HepG2 (cell line): ENCODE data around the gene RNF213. TPM values are rescaled to one million over a fixed set of nuclear protein-coding genes. Genes with fewer than 3 reads are reported as not detected.

ENCODE experiments used
- CREB3 ChIP-seq: sonication (generic); formaldehyde crosslinking; IDR thresholded peaks from 2 replicates; pipeline ENCODE4 v1.5.0; 2020; ENCODE audit warnings: missing genetic modification reagents
- DMAP1 ChIP-seq: IDR thresholded peaks from 2 replicates; pipeline ENCODE4 v1.6.1; 2016
- FOXJ3 ChIP-seq: sonication (generic); formaldehyde crosslinking; IDR thresholded peaks from 2 replicates; pipeline ENCODE4 v1.4.0; 2020; ENCODE audit warnings: missing genetic modification reagents, mild to moderate bottlenecking, borderline replicate concordance
- FOXK1 ChIP-seq: sonication (generic); formaldehyde crosslinking; IDR thresholded peaks from 2 replicates; pipeline ENCODE4 v1.4.0; 2020; ENCODE audit warnings: low read depth, missing genetic modification reagents, borderline replicate concordance
- GLI4 ChIP-seq: sonication (generic); formaldehyde crosslinking; IDR thresholded peaks from 2 replicates; pipeline ENCODE4 v1.5.1; 2020; ENCODE audit warnings: missing genetic modification reagents, mild to moderate bottlenecking, moderate library complexity, borderline replicate concordance
- HBP1 ChIP-seq: IDR thresholded peaks from 2 replicates; pipeline ENCODE4 v1.6.1; 2016; ENCODE audit warnings: low read depth, control low read depth
- MAFG ChIP-seq: sonication (generic); formaldehyde crosslinking; IDR thresholded peaks from 2 replicates; pipeline ENCODE4 v1.5.1; 2020; ENCODE audit warnings: mild to moderate bottlenecking, missing genetic modification reagents
- RARG ChIP-seq: sonication (generic); formaldehyde crosslinking; IDR thresholded peaks from 2 replicates; pipeline ENCODE4 v1.4.0; 2020; ENCODE audit warnings: low read depth, mild to moderate bottlenecking, missing genetic modification reagents
- SMAD9 ChIP-seq: sonication (generic); formaldehyde crosslinking; IDR thresholded peaks from 2 replicates; pipeline ENCODE4 v1.5.1; 2020; ENCODE audit warnings: mild to moderate bottlenecking, missing genetic modification reagents
- TRAFD1 ChIP-seq: sonication (generic); formaldehyde crosslinking; IDR thresholded peaks from 2 replicates; pipeline ENCODE4 v1.5.1; 2020; ENCODE audit warnings: missing genetic modification reagents, mild to moderate bottlenecking, borderline replicate concordance
- ZNF264 ChIP-seq: sonication (generic); formaldehyde crosslinking; IDR thresholded peaks from 2 replicates; pipeline ENCODE4 v1.4.0; 2020; ENCODE audit warnings: missing genetic modification reagents
- ZNF276 ChIP-seq: sonication (generic); formaldehyde crosslinking; IDR thresholded peaks from 2 replicates; pipeline ENCODE4 v1.4.0; 2020; ENCODE audit warnings: mild to moderate bottlenecking, low read depth, missing genetic modification reagents
- ZNF326 ChIP-seq: sonication (generic); formaldehyde crosslinking; IDR thresholded peaks from 2 replicates; pipeline ENCODE4 v1.4.0; 2020; ENCODE audit warnings: missing genetic modification reagents, borderline replicate concordance
- ZNF343 ChIP-seq: sonication (generic); formaldehyde crosslinking; IDR thresholded peaks from 2 replicates; pipeline ENCODE4 v1.4.0; 2020; ENCODE audit warnings: mild to moderate bottlenecking, missing genetic modification reagents
- ZNF574 ChIP-seq: sonication (generic); formaldehyde crosslinking; IDR thresholded peaks from 2 replicates; pipeline ENCODE4 v1.4.0; 2020; ENCODE audit warnings: missing genetic modification reagents
- ZNF652 ChIP-seq: IDR thresholded peaks from 2 replicates; pipeline ENCODE4 v1.6.1; 2016; ENCODE audit warnings: low read depth, borderline replicate concordance
- ZNF746 ChIP-seq: sonication (generic); formaldehyde crosslinking; IDR thresholded peaks from 2 replicates; pipeline ENCODE4 v1.8.0; 2022; ENCODE audit warnings: mild to moderate bottlenecking, missing genetic modification reagents
- ZNF749 ChIP-seq: sonication (generic); formaldehyde crosslinking; IDR thresholded peaks from 2 replicates; pipeline ENCODE4 v1.8.0; 2022; ENCODE audit warnings: mild to moderate bottlenecking, missing genetic modification reagents, moderate library complexity, borderline replicate concordance
- ZSCAN25 ChIP-seq: sonication (generic); formaldehyde crosslinking; IDR thresholded peaks from 2 replicates; pipeline ENCODE4 v1.8.0; 2022; ENCODE audit warnings: mild to moderate bottlenecking, missing genetic modification reagents
- polyA plus RNA-seq, 8 experiments: library from polyadenylated mRNA; depleted of rRNA in 3 of 8; stranded (reverse) in 7 of 8; unstranded in 1 of 8; fragments of >200 nt; fragmentation: Illumina TruSeq in 4 of 8; extraction: Trizol in 4 of 8; gene quantifications; 2 replicates each; pipeline versions ENCODE4 v1.2.1 to v1.2.3, GENCODE V29; 2011 to 2016; ENCODE audit warnings: low read depth in 4 of 8, missing spikeins in 1 of 8, mixed read lengths in 1 of 8; ENCODE audit not compliant: insufficient read depth in 1 of 8
- total RNA-seq, 5 experiments: library from RNA; depleted of rRNA; stranded (reverse); fragments of >200 nt; fragmentation: Illumina TruSeq; extraction: Trizol; gene quantifications; 2 replicates each; pipeline ENCODE4 v1.2.3, GENCODE V29; 2016; ENCODE audit warnings: low read depth in 1 of 5

The RNF213 gene
- total and polyA plus RNA-seq, 2 of the 13 experiments (the other 11 are each of a cell fraction or from before 2014, with no cell fraction given) = 38.6 to 38.7 TPM

- TF ChIP-seq HBP1 (CRISPR knock-in tag) = peak; percentile 96
- no peak for TF ChIP-seq SMAD9 (CRISPR knock-in tag)
- no peak for TF ChIP-seq RARG (CRISPR knock-in tag)
- TF ChIP-seq ZNF749 (CRISPR knock-in tag) = peak; percentile 89; the same call in 1 of the 2 replicates
- TF ChIP-seq FOXJ3 = no peak
- TF ChIP-seq ZNF746 (CRISPR knock-in tag) = no peak; the same call in 1 of the 2 replicates
- TF ChIP-seq MAFG (CRISPR knock-in tag) = no peak
- TF ChIP-seq ZNF326 = no peak
- TF ChIP-seq ZNF264 (CRISPR knock-in tag) = peak; percentile 59; the same call in 1 of the 2 replicates
- TF ChIP-seq CREB3 (CRISPR knock-in tag) = 0 out of 2 replicates have a peak, but pooled peaks have one; percentile 73
- peak; percentile 88 for TF ChIP-seq ZNF574 (CRISPR knock-in tag)
- TF ChIP-seq ZNF652 = 0 out of 2 replicates have a peak, but pooled peaks have one; percentile 31
- 0 out of 2 replicates have a peak, but pooled peaks have one; percentile 62 for TF ChIP-seq ZNF343 (CRISPR knock-in tag)
- TF ChIP-seq FOXK1 (CRISPR knock-in tag) = peak; percentile 85; the same call in 1 of the 2 replicates
- TF ChIP-seq ZNF276 (CRISPR knock-in tag) = peak; percentile 71; the same call in 1 of the 2 replicates
- peak; percentile 38; the same call in 1 of the 2 replicates for TF ChIP-seq ZSCAN25 (CRISPR knock-in tag)
- no peak for TF ChIP-seq TRAFD1
- peak; percentile 63; the same call in 1 of the 2 replicates for TF ChIP-seq GLI4 (CRISPR knock-in tag)
- no peak for TF ChIP-seq DMAP1 (CRISPR knock-in tag)
Observed at GRCh38 chr17:80441133-80441578, 180.5 kb downstream of the RNF213 start (continued).
